Measurements from ENCODE around the gene ANKRD13C.

Gene ANKRD13C

GRCh38 chr1:70333245-70333644, 21.3 kb downstream of the ANKRD13C start:
- no peak overlapping the region for H3K27ac ChIP-seq
- no peak for TF ChIP-seq CTCF (conservative IDR thresholded peaks at IDR 0.05)

GRCh38 chr1:70331962-70332361, 22.6 kb downstream of the ANKRD13C start:
- H3K27ac ChIP-seq, result no peak overlapping the region
- no peak for TF ChIP-seq CTCF (conservative IDR thresholded peaks at IDR 0.05)

GRCh38 chr1:70327306-70328076, 27.0 kb downstream of the ANKRD13C start:
- no peak for TF ChIP-seq CTCF (conservative IDR thresholded peaks at IDR 0.05)
- H3K27ac ChIP-seq, result no peak overlapping the region

GRCh38 chr1:70324683-70325082, 29.8 kb downstream of the ANKRD13C start:
- peak; percentile 68 for TF ChIP-seq CTCF (conservative IDR thresholded peaks at IDR 0.05)
- H3K27ac ChIP-seq, result no peak overlapping the region

GRCh38 chr1:70319750-70320149, 34.8 kb downstream of the ANKRD13C start:
- no peak for TF ChIP-seq CTCF (conservative IDR thresholded peaks at IDR 0.05)

GRCh38 chr1:70318191-70318590, 36.3 kb downstream of the ANKRD13C start:
- H3K27ac ChIP-seq, result no peak overlapping the region
- TF ChIP-seq CTCF (conservative IDR thresholded peaks at IDR 0.05), result no peak

More at GRCh38 chr1:70319750-70320149, 34.8 kb downstream of the ANKRD13C start:
- no peak overlapping the region for H3K27ac ChIP-seq

GRCh38 chr1:70317087-70317486, 37.4 kb downstream of the ANKRD13C start:
- no peak overlapping the region for H3K27ac ChIP-seq
- no peak for TF ChIP-seq CTCF (conservative IDR thresholded peaks at IDR 0.05)
